HEK293 (cell line): ENCODE results near the gene RPS6KA2.

Experiments
- ATF2 ChIP-seq: fragments of 450-650 bp; formaldehyde crosslinking; IDR thresholded peaks from 2 replicates; pipeline ENCODE4 v1.5.1; 2016; ENCODE audit warnings: missing biosample characterization, missing genetic modification characterization, low read depth
- CTCF ChIP-seq: fragments of 450-650 bp; formaldehyde crosslinking; IDR thresholded peaks from 2 replicates; pipeline ENCODE4 v1.5.1; 2016; ENCODE audit warnings: missing biosample characterization, missing genetic modification characterization
- FEZF1 ChIP-seq: fragments of 450-650 bp; formaldehyde crosslinking; IDR thresholded peaks from 2 replicates; pipeline ENCODE4 v1.5.1; 2016; ENCODE audit warnings: missing biosample characterization, missing genetic modification characterization
- PATZ1 ChIP-seq: fragments of 450-650 bp; formaldehyde crosslinking; IDR thresholded peaks from 2 replicates; pipeline ENCODE4 v1.5.1; 2016; ENCODE audit warnings: missing biosample characterization, missing genetic modification characterization
- RBAK ChIP-seq: fragments of 450-650 bp; formaldehyde crosslinking; IDR thresholded peaks from 2 replicates; pipeline ENCODE4 v1.5.1; 2016; ENCODE audit warnings: missing biosample characterization, missing genetic modification characterization
- REST ChIP-seq: fragments of 450-650 bp; formaldehyde crosslinking; IDR thresholded peaks from 2 replicates; pipeline ENCODE4 v1.5.1; 2016; ENCODE audit warnings: missing biosample characterization, missing genetic modification characterization
- ZNF169 ChIP-seq: fragments of 450-650 bp; formaldehyde crosslinking; IDR thresholded peaks from 2 replicates; pipeline ENCODE4 v1.5.1; 2016; ENCODE audit warnings: missing biosample characterization, missing genetic modification characterization
- ZNF239 ChIP-seq: fragments of 450-650 bp; formaldehyde crosslinking; IDR thresholded peaks from 2 replicates; pipeline ENCODE4 v1.5.1; 2016; ENCODE audit warnings: missing biosample characterization, missing genetic modification characterization
- ZNF404 ChIP-seq: fragments of 450-650 bp; formaldehyde crosslinking; IDR thresholded peaks from 2 replicates; pipeline ENCODE4 v1.5.1; 2017; ENCODE audit warnings: missing biosample characterization, missing genetic modification characterization
- ZNF792 ChIP-seq: fragments of 450-650 bp; formaldehyde crosslinking; IDR thresholded peaks from 2 replicates; pipeline ENCODE4 v1.5.1; 2016; ENCODE audit warnings: missing biosample characterization, missing genetic modification characterization
- ZSCAN30 ChIP-seq: fragments of 450-650 bp; IDR thresholded peaks from 2 replicates; pipeline ENCODE4 v1.5.1; 2018; ENCODE audit warnings: missing biosample characterization, mild to moderate bottlenecking, missing genetic modification characterization, moderate library complexity
- TF ChIP-seq, protein P1 (sequence below): fragments of 450-650 bp; formaldehyde crosslinking; IDR thresholded peaks from 2 replicates; pipeline ENCODE4 v1.5.1; 2016; ENCODE audit warnings: missing biosample characterization, missing genetic modification characterization
- TF ChIP-seq, protein P2 (sequence below): fragments of 450-650 bp; formaldehyde crosslinking; IDR thresholded peaks from 2 replicates; pipeline ENCODE4 v1.5.1; 2016; ENCODE audit warnings: missing biosample characterization, missing genetic modification characterization

- no peak for TF ChIP-seq CTCF
- TF ChIP-seq ZNF404 (tag by site-specific recombination) = no peak
- TF ChIP-seq FEZF1 (tag by site-specific recombination) = no peak
- TF ChIP-seq PATZ1 (tag by site-specific recombination) = no peak
- TF ChIP-seq REST (tag by site-specific recombination) = no peak
- no peak for TF ChIP-seq ZNF239 (tag by site-specific recombination)
- no peak for TF ChIP-seq ZSCAN30
- no peak for TF ChIP-seq ATF2 (tag by site-specific recombination)
- no peak for TF ChIP-seq ZNF169 (tag by site-specific recombination)
- TF ChIP-seq, protein P1, sequence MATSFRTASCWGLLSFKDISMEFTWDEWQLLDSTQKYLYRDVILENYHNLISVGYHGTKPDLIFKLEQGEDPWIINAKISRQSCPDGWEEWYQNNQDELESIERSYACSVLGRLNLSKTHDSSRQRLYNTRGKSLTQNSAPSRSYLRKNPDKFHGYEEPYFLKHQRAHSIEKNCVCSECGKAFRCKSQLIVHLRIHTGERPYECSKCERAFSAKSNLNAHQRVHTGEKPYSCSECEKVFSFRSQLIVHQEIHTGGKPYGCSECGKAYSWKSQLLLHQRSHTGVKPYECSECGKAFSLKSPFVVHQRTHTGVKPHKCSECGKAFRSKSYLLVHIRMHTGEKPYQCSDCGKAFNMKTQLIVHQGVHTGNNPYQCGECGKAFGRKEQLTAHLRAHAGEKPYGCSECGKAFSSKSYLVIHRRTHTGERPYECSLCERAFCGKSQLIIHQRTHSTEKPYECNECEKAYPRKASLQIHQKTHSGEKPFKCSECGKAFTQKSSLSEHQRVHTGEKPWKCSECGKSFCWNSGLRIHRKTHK = no peak
- no peak for TF ChIP-seq ZNF792 (tag by site-specific recombination)
- no peak for TF ChIP-seq RBAK (tag by site-specific recombination)
- TF ChIP-seq, protein P2, sequence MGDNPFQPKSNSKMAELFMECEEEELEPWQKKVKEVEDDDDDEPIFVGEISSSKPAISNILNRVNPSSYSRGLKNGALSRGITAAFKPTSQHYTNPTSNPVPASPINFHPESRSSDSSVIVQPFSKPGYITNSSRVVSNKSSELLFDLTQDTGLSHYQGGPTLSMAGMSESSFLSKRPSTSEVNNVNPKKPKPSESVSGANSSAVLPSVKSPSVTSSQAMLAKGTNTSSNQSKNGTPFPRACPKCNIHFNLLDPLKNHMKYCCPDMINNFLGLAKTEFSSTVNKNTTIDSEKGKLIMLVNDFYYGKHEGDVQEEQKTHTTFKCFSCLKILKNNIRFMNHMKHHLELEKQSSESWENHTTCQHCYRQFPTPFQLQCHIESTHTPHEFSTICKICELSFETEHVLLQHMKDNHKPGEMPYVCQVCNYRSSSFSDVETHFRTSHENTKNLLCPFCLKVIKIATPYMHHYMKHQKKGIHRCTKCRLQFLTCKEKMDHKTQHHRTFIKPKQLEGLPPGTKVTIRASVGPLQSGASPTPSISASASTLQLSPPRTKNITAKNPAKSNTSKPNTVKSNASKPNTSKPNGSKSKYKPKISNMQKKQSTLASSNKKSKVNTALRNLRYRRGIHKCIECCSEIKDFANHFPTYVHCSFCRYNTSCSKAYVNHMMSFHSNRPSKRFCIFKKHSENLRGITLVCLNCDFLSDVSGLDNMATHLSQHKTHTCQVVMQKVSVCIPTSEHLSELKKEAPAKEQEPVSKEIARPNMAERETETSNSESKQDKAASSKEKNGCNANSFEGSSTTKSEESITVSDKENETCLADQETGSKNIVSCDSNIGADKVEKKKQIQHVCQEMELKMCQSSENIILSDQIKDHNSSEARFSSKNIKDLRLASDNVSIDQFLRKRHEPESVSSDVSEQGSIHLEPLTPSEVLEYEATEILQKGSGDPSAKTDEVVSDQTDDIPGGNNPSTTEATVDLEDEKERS (tag by site-specific recombination) = no peak
Observed at GRCh38 chr6:166566026-166567011, 60.7 kb downstream of the RPS6KA2 start.
